Right atrium auricular region (tissue), 2 donors: ENCODE data around the gene MAPRE3. TPM values are rescaled to one million over a fixed set of nuclear protein-coding genes. Genes with fewer than 3 reads are reported as not detected.

Experiments used
- DNase-seq: peaks from one replicate; pipeline ENCODE4 v3.0.0-alpha.2; 2019; ENCODE audit warnings: low spot score
- H3K27ac ChIP-seq, 2 donors: fragments of 200-600 bp; sonication (generic); 1 replicate in 1 of 2; 2 replicates in 1 of 2; pipeline ENCODE4 v1.5.1; 2016 to 2019
- H3K27me3 ChIP-seq, 2 donors: fragments of 200-600 bp; sonication (generic); one replicate each; pipeline versions ENCODE4 v1.5.1 to v1.6.0; 2017 to 2019
- H3K36me3 ChIP-seq: fragments of 200-600 bp; sonication (generic); one replicate; pipeline ENCODE4 v1.5.1; 2016
- H3K4me1 ChIP-seq, 2 donors: fragments of 200-600 bp; sonication (generic); one replicate each; pipeline versions ENCODE4 v1.5.1 to v1.6.0; 2017 to 2019
- H3K4me3 ChIP-seq, 2 donors: fragments of 200-600 bp; sonication (generic); 1 replicate in 1 of 2; 2 replicates in 1 of 2; pipeline ENCODE4 v1.5.1; 2017 to 2019; ENCODE audit warnings: mild to moderate bottlenecking in 1 of 2, moderate library complexity in 1 of 2
- H3K9me3 ChIP-seq, 2 donors: fragments of 200-600 bp; sonication (generic); one replicate each; pipeline ENCODE4 v1.5.1; 2019
- total RNA-seq, 2 donors: library from RNA; depleted of rRNA; stranded (reverse); fragments of >200 nt; gene quantifications; one replicate each; pipeline ENCODE4 v1.1.0, GENCODE V29; 2016
- TF ChIP-seq, protein P1 (sequence below), 2 donors: fragments of 200-600 bp; sonication (generic); IDR thresholded peaks; one replicate each; pipeline ENCODE4 v1.5.1; 2019; ENCODE audit warnings: antibody characterized with exemption in 2 of 2

The MAPRE3 gene
- total RNA-seq, 2 donors from 2014 or later = 20.6 to 33.4 TPM

DNA sequence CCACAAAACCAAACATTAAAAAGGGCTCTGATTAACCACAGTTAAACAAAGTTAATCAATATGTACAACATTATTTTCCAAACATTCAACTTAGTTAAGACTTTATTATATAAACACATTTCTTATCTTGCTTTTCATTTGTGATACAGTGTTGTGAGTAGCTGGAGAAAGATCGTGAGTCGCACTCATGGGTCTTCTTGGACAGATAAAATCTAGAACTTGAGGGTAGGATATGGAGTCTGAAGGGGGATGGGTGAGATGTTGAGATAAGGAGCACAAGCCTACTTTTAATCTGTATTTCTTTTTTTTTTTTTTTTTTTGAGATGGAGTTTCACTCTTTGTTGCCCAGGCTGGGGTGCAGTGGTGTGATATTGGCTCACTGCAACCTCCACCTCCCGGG is 39.7 kb downstream of the MAPRE3 start:
- no peak for DNase-seq
- TF ChIP-seq, protein P1, sequence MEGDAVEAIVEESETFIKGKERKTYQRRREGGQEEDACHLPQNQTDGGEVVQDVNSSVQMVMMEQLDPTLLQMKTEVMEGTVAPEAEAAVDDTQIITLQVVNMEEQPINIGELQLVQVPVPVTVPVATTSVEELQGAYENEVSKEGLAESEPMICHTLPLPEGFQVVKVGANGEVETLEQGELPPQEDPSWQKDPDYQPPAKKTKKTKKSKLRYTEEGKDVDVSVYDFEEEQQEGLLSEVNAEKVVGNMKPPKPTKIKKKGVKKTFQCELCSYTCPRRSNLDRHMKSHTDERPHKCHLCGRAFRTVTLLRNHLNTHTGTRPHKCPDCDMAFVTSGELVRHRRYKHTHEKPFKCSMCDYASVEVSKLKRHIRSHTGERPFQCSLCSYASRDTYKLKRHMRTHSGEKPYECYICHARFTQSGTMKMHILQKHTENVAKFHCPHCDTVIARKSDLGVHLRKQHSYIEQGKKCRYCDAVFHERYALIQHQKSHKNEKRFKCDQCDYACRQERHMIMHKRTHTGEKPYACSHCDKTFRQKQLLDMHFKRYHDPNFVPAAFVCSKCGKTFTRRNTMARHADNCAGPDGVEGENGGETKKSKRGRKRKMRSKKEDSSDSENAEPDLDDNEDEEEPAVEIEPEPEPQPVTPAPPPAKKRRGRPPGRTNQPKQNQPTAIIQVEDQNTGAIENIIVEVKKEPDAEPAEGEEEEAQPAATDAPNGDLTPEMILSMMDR (IDR thresholded peaks at IDR 0.05) = no peak
- no peaks in the 10 kb centered on the region for H3K27me3 ChIP-seq
- no peak overlapping the region for H3K4me3 ChIP-seq
- H3K36me3 ChIP-seq = no peaks in the 10 kb centered on the region
- no peak overlapping the region for H3K27ac ChIP-seq
- H3K4me1 ChIP-seq = peaks cover 0 to 16% of the 10 kb centered on the region in 2 donors
- no peaks in the 10 kb centered on the region for H3K9me3 ChIP-seq

DNA sequence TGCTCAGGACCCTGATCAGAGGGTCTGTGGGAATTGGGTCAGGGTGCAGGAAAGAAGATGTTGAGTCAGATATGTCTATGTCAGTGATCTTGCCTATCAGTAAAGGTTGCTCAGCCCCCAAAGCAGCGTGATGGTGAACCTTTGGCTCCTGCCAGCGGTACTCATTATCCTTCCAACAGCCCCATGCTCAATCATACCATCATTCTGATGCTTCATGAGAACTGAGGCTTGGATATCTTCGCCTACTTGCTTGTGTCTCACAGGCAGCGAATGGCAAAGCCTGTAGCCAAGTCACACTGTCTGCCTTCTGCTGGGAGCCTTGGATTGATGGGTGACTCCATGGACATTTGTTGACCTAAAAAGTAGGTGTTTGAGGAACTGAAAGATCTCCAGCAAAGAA is 43.3 kb downstream of the MAPRE3 start:
- peaks cover 0 to 34% of the 10 kb centered on the region in 2 donors for H3K4me1 ChIP-seq
- no peak overlapping the region for H3K27ac ChIP-seq
- no peaks in the 10 kb centered on the region for H3K36me3 ChIP-seq
- H3K27me3 ChIP-seq = no peaks in the 10 kb centered on the region
- H3K4me3 ChIP-seq = no peak overlapping the region
- no peak for DNase-seq
- TF ChIP-seq, protein P1 (IDR thresholded peaks at IDR 0.05) = no peak
- no peaks in the 10 kb centered on the region for H3K9me3 ChIP-seq

DNA sequence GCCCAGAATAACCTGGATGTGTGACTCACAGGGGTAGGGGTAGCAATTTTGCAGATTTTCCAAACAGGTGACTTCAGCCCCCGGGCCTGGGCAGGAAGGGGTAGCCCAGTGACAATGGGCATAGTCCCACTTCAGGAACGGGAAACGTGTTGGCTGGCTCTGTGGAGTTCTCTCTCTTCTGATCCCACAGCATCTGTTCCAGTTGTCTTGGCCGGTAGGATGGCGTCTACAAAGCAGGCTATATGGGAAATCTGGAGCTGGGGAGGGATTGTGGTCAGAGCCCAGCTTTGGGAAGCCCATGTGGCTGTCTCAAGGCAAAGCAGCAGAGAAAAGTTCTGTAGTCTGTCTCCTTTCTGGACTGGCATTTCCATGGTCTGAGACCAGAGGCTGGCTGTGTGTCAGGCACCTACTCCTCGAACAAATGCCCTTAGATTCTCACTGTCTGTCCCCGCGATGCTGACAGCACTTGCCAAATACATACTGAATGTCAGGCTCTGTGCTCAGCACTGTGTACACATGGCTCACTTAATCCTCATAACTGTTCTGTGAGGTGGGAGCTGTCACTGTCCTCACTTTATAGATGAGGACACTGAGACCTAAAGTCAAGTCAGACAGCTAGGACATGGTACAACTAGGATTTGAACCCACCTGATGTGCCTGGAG is 44.5 kb downstream of the MAPRE3 start:
- Histone ChIP-seq H3K27ac (no peak overlapping the region), H3K4me1 (peaks cover 0 to 40% of the 10 kb centered on the region in 2 donors), H3K27me3 (no peaks in the 10 kb centered on the region), H3K4me3 (no peak overlapping the region), H3K9me3 (no peaks in the 10 kb centered on the region), H3K36me3 (no peaks in the 10 kb centered on the region)
- TF ChIP-seq, protein P1 (IDR thresholded peaks at IDR 0.05) = no peak
- DNase-seq = no peak

DNA sequence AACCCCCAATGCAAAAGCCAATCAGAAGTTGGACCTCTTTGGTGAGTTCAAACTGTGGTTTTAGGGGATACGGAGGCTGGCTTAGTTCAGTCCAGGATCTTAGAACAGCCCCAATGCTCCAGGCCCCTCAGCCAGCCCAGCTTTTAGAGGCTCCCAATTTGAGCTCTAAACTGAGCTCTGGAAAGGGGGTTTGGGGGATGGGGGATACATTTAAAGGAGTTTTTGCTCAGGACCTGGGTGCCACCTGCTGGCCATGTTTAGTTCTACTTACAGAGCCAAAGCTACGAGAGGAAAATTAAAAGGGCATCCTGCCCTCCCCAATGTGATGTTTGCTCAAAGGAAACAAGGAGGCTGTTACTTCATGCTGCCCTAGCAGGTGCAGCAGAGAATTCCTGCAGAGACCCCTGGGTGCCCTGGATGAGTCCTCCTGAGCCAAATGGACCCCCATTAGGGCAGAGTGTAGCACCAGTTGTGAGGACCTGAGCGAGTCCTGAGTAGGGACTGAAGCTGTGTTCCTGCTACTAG is 46.4 kb downstream of the MAPRE3 start:
- peak; percentile 66 for DNase-seq
- no peaks in the 10 kb centered on the region for H3K36me3 ChIP-seq

DNA sequence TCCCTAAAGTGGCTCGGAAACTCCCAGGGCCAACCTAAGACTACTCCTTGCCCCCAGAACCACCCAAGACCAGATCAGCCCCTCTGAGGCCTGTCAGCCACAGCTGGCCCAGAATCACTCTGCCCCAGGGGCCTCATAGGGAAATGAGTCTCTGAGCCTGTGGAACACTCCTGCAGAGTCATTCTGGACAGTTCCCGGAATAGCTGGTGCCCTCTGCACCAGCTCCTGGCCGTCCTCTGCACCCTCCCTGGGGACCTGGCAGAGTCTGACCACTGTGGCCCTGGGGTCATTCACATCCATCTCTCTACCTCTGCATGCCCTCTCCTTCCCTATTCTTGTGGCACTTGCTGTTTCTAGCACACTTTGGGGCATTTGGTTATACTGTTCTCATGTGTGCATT is 47.7 kb downstream of the MAPRE3 start:
- no peaks in the 10 kb centered on the region for H3K9me3 ChIP-seq
- TF ChIP-seq, protein P1 (IDR thresholded peaks at IDR 0.05) = no peak
- peaks cover 6% of the 10 kb centered on the region for H3K36me3 ChIP-seq
- H3K4me3 ChIP-seq = no peak overlapping the region
- no peak overlapping the region for H3K27ac ChIP-seq
- no peaks in the 10 kb centered on the region for H3K27me3 ChIP-seq
- DNase-seq = no peak
- peaks cover 0 to 51% of the 10 kb centered on the region in 2 donors for H3K4me1 ChIP-seq

More for the DNA sequence above, 46.4 kb downstream of the MAPRE3 start:
- Histone ChIP-seq H3K4me3 (no peak overlapping the region), H3K4me1 (peaks cover 0 to 51% of the 10 kb centered on the region in 2 donors), H3K9me3 (no peaks in the 10 kb centered on the region), H3K27me3 (no peaks in the 10 kb centered on the region), H3K27ac (no peak overlapping the region)
- TF ChIP-seq, protein P1 (IDR thresholded peaks at IDR 0.05) = peak; percentile 50 to 80
